ENCODE data around the gene CLCN6.

CLCN6 gene

GRCh38 chr1:11825131-11825530 is 19.1 kb downstream of the CLCN6 start:
- DNase-seq (ENCODE audit: low read depth in 3 of 3) = no peak

- DNase-seq (ENCODE audit: low read depth in 3 of 3) = no peak
Observed at GRCh38 chr1:11826946-11827345, 21.0 kb downstream of the CLCN6 start.

- no peak for DNase-seq (ENCODE audit: low read depth in 3 of 3)
Observed at GRCh38 chr1:11828511-11828910, 22.5 kb downstream of the CLCN6 start.

DNA sequence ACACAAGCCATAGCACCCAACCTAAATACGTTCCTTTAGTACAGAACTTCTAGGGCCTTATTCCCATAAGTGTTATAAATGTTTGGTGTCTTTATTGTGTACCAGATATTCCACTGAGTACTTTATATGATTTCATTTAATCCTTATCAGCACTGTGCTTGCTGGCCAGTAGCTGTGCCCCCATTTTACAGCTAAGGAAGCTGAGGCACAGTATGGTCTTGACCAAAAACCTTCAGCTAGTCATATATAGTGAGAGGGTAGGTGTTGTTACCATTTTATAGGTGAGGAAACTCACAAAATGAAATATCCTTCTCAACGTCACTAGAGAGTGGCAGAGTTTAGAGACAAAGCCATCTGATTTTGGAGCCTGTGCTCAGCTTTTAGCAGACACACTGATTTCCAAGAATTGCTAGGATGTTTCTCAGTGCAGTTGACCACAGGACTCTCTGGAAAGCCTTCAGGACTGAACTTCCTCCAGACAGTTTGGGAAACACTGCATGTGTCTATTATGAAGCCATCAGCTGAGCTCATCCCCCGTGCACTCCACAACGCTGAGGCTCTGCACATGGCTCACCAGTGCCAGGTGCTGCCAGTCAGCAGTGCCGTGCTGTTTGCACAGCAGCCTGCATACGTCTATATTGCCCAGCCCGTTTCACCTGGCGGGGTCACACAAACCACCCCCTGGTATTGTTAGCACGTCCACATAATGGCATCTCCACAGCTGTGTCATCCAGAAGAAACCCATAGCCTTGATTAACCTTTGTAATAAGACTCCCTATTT is 26.1 kb downstream of the CLCN6 start:
- no peak for DNase-seq (ENCODE audit: low read depth in 3 of 3)

DNA sequence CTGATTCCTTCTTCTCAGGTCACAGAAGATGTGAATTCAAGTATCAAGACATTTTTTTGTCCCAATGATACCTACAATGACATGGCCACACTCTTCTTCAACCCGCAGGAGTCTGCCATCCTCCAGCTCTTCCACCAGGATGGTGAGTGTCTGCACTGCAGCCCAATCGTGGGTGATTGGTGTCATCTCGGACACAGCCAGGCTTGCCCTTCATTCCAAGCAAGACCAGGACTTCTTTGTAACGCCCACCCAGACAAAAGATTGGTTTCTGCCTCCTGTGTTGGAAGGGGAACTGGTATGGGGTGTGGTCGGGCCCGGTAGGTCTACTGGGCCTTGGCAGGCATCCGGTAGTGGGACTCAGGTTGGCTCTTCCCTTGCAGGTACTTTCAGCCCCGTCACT is 27.5 kb downstream of the CLCN6 start:
- DNase-seq (ENCODE audit: low read depth in 3 of 3) = no peak

- DNase-seq (ENCODE audit: low read depth in 3 of 3) = no peak
Observed at GRCh38 chr1:11833900-11834299, 27.9 kb downstream of the CLCN6 start.

DNA sequence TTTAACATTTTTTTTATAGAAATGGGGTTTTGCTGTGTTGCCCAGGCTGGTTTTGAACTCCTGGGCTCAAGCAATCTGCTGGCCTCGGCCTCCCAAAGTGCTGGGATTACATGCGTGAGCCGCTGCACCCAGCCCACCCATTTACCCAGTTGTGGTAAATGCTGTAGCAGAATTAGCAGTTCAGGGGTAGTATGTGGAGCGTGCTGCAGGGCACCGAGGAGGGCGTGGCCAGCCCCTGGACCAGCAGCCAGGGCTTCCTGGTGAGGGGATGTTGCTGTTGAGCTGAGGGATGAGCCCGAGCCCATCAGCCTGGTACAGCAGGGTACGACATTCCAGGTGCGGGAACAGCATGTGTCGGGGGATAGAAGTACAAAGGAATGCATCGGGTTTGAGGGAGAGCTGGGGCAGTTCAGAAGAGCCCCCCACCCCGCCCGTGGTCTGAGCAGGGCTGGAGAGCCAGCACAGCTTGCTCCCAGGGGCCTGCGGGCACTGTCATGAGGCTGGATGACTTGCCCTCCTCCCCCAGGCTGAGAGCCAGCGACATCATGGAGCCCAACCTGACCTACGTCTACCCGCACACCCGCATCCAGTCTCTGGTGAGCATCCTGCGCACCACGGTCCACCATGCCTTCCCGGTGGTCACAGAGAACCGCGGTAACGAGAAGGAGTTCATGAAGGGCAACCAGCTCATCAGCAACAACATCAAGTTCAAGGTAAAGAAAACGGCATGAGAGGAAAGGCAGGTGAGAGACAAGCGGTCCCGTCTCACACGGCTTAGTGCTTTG is 29.6 kb downstream of the CLCN6 start:
- no peak for DNase-seq (ENCODE audit: low read depth in 3 of 3)

- no peak for DNase-seq (ENCODE audit: low read depth in 3 of 3)
Observed at GRCh38 chr1:11836955-11837766, 31.2 kb downstream of the CLCN6 start.

DNA sequence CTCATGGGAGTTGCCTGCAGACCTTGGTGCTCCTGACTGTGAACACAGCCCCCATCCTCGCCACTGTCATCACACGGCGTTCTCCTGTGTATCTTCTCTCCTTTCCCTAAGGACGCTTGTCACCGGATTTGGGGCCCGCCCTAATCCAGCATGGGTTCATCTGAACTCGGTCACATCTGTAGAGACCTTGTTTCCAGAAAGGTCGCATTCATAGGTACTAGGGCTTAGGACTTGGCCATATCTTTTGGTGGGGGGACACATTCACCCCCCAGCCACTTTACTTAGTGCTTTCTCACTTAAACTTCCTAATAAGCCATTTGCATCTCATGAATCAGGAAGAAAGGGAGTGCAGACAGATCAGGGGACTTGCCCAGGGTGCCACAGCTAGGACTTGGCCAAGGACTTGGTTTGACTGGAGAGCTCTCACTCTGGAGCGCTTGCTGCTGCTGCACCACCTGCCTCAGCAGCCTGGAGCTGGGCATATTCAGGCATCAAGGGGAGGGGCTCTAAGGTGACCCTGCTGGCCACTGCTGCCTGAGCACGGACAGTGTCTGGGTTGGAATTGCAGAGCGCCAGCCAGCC is 31.9 kb downstream of the CLCN6 start:
- no peak for DNase-seq (ENCODE audit: low read depth in 3 of 3)

- DNase-seq (ENCODE audit: low read depth in 3 of 3) = peak; percentile 45 to 57 (median 47)
Observed at GRCh38 chr1:11838349-11839272, 32.6 kb downstream of the CLCN6 start.

DNA sequence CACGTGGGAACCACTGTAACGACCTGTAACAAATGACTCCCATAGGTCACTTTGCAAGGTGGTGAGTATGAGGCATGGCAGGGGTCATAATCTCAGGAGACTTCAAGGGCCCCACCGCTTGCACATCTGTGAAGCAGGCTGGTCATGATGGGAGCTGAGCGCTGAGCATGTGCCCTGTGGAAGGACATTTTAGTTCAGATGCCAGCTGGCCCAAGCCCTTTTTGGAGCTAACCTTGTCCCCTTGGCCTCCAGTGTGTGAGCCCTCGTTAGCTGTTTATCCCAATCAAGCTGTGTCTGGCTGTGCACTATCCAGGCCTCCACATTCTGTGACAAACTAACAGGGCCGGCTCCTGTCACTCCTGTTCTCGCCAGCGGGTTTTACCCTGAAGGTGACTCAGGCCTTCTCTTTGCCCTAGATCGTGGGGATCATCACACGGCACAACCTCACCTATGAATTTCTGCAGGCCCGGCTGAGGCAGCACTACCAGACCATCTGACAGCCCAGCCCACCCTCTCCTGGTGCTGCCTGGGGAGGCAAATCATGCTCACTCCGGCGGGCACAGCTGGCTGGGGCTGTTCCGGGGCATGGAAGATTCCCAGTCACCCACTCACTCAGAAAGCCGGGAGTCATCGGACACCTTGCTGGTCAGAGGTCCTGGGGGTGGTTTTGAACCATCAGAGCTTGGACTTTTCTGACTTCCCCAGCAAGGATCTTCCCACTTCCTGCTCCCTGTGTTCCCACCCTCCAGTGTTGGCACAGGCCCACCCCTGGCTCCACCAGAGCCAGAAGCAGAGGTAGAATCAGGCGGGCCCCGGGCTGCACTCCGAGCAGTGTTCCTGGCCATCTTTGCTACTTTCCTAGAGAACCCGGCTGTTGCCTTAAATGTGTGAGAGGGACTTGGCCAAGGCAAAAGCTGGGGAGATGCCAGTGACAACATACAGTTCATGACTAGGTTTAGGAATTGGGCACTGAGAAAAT is 34.0 kb downstream of the CLCN6 start:
- no peak for DNase-seq (ENCODE audit: low read depth in 3 of 3)

DNA sequence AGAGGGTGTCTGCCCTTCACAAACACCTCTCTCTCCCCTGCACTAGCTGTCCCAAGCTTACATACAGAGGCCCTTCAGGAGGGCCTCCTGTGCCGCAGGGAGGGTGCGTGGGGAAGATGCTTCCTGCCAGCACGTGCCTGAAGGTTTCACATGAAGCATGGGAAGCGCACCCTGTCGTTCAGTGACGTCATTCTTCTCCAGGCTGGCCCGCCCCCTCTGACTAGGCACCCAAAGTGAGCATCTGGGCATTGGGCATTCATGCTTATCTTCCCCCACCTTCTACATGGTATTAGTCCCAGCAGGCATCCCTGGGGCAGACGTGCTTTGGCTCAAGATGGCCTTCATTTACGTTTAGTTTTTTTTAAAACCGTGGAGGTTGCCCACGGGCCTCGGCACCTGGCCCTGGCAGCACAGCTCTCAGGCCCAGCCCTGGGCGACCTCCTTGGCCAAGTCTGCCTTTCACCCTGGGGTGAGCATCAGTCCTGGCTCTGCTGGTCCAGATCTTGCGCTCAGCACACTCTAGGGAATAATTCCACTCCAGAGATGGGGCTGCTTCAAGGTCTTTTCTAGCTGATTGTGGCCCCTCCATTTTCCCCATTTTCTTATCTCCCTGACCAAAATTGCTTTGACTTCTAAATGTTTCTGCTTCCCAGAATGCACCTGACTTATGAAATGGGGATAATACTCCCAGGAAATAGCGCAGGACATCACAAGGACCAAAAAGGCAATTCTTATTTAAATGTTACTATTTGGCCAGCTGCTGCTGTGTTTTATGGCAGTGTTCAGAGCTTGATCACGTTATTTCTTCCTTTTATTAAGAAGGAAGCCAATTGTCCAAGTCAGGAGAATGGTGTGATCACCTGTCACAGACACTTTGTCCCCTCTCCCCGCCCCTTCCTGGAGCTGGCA is 35.5 kb downstream of the CLCN6 start:
- no peak for DNase-seq (ENCODE audit: low read depth in 3 of 3)

GRCh38 chr1:11842154-11843041 is 36.4 kb downstream of the CLCN6 start:
- DNase-seq (ENCODE audit: low read depth in 3 of 3) = no peak

GRCh38 chr1:11845641-11846335 is 39.8 kb downstream of the CLCN6 start:
- no peak for DNase-seq (ENCODE audit: low read depth in 3 of 3)

DNA sequence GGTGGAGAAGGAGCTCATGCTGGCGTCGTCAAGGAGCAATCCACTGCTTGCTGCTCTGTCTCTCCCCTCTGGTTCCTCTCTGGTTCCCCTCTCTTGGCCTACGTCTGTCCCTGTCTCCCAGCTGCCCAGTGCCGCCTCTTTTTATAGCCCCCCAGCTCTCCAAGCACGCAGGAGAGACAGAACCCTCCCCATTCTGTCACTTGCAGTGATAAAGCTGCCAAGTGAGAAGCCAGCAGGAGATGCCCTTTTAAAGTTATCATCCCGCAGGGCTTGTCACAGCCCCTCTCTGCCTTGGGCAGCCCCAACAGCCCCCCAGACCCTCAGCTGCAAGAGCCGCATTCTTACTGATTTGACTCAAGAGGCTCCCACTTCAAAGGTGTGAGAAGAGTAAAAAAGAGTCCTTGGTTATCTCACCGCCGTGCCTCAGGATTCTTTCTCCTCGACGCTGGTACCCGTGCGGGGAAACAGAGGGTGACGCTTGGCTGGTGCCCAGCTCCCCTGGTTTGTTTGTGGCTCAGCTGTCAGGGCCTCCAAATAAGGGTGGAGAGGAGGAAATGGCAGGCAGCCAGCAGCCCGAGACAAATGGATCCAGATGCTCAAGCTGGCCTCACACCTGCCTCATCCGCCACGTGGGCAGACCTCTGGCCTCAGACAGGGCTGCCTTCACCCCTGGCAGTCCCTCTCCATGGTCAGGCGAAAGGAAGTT is 41.8 kb downstream of the CLCN6 start, which contains the start of gene NPPA:
Gene NPPA (minus strand): TSS at position 117 of the 706 bp plus-strand sequence. CDS start 99 bp downstream, at position 18.
- no peak for DNase-seq (ENCODE audit: low read depth in 3 of 3)

DNA sequence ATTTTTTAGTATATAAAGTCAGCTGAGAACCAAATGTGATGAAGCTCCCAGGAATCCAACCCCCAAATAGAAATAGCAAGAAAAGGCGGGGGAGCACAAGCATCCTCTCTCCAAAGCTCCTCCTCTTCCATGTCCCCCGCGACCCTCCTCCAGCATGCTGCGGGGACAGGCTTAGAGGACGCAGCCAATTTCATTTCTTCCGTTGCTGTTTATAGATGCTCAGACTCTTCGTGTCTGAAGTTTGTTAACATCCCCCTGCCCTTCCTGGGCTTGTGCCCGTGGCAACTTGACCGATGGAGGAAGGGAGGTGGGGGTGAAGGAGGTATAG is 42.3 kb downstream of the CLCN6 start:
- no peak for DNase-seq (ENCODE audit: low read depth in 3 of 3)

Data from stimulated activated CD4-positive, alpha-beta T cell treated with anti-CD3 and anti-CD28 coated beads, TNF-alpha, amount 100 ng/mL, for 48 hours (primary cell).